IMR-90 (cell line): Measurements from ENCODE around the gene ELF2. TPM values are rescaled to one million over a fixed set of nuclear protein-coding genes. Genes with fewer than 3 reads are reported as not detected.

ENCODE experiments used
- ATAC-seq: fragments of 200-7000 bp; cut with Tn5 transposase; 2 replicates; pipeline ENCODE4 v1.9.1; 2020; ENCODE audit warnings: low read depth, mild to moderate bottlenecking, moderate library complexity
- BruUV-seq: library from RNA; stranded (reverse); fragments of 400-500 nt; replicated peaks from 2 replicates; lab custom pipeline; 2021; lab: Mats Ljungman, UMichigan
- CTCF ChIA-PET: fragments of 300-600 bp; formaldehyde crosslinking; extraction: SDS; loops from one replicate; lab custom pipeline; 2021; ENCODE audit warnings: antibody characterized with exemption; lab: Yijun Ruan, JAX
- POLR2A ChIA-PET: fragments of 300-600 bp; sonication (Branson Sonifier 250); formaldehyde crosslinking; loops from one replicate; lab custom pipeline; 2022; ENCODE audit warnings: antibody characterized with exemption; ENCODE audit not compliant: unreplicated experiment; lab: Charles Lee
- DNase-seq: peaks from one replicate; pipeline ENCODE4 v3.0.0; 2013
- H2AFZ ChIP-seq: replicated peaks from 2 replicates; pipeline ENCODE3; 2013; ENCODE audit warnings: low read length, mild to moderate bottlenecking; ENCODE audit not compliant: poor library complexity
- H2AK5ac ChIP-seq: 2 replicates; pipeline ENCODE4 v1.6.1; 2013; ENCODE audit warnings: low read depth, low read length, inconsistent platforms
- H2AK9ac ChIP-seq: replicated peaks from 2 replicates; pipeline ENCODE3; 2013; ENCODE audit warnings: mild to moderate bottlenecking, low read depth, low read length, moderate library complexity; ENCODE audit not compliant: poor library complexity
- H2BK120ac ChIP-seq: 2 replicates; pipeline ENCODE4 v1.6.1; 2013; ENCODE audit warnings: low read depth, low read length, inconsistent platforms
- H2BK15ac ChIP-seq: 3 replicates; pipeline ENCODE4 v1.6.1; 2013; ENCODE audit warnings: low read depth, low read length, inconsistent platforms
- H2BK20ac ChIP-seq: 2 replicates; pipeline ENCODE4 v1.6.1; 2013; ENCODE audit warnings: low read depth, mild to moderate bottlenecking, inconsistent platforms, low read length, moderate library complexity
- H2BK5ac ChIP-seq: 2 replicates; pipeline ENCODE4 v1.6.1; 2013; ENCODE audit warnings: mild to moderate bottlenecking, low read depth, low read length, inconsistent platforms; ENCODE audit not compliant: poor library complexity, severe bottlenecking
- H3K14ac ChIP-seq: replicated peaks from 2 replicates; pipeline ENCODE4 v1.6.1; 2013; ENCODE audit warnings: low read depth, low read length, inconsistent platforms
- H3K18ac ChIP-seq: 2 replicates; pipeline ENCODE4 v1.6.1; 2013; ENCODE audit warnings: low read depth, low read length, control low read depth
- H3K23ac ChIP-seq: 2 replicates; pipeline ENCODE4 v1.6.1; 2013; ENCODE audit warnings: low read depth, low read length, inconsistent platforms
- H3K27ac ChIP-seq: 2 replicates; pipeline ENCODE4 v1.5.1; 2013; ENCODE audit warnings: mild to moderate bottlenecking, control low read depth, low read length; ENCODE audit not compliant: insufficient read depth
- H3K27me3 ChIP-seq: 2 replicates; pipeline ENCODE4 v1.6.1; 2013; ENCODE audit warnings: low read length; ENCODE audit not compliant: control insufficient read depth, insufficient read depth
- H3K36me3 ChIP-seq: 2 replicates; pipeline ENCODE4 v1.6.1; 2013; ENCODE audit warnings: low read length, mixed read lengths; ENCODE audit not compliant: control insufficient read depth, insufficient read depth
- H3K4ac ChIP-seq: 2 replicates; pipeline ENCODE4 v1.6.1; 2013; ENCODE audit warnings: low read depth, low read length, inconsistent platforms
- H3K4me1 ChIP-seq: 2 replicates; pipeline ENCODE4 v1.6.1; 2013; ENCODE audit warnings: low read length, mixed read lengths; ENCODE audit not compliant: control insufficient read depth, insufficient read depth
- H3K4me2 ChIP-seq: 2 replicates; pipeline ENCODE4 v1.6.1; 2013; ENCODE audit warnings: low read depth, mild to moderate bottlenecking, control low read depth, low read length, moderate library complexity
- H3K4me3 ChIP-seq: 2 replicates; pipeline ENCODE4 v1.5.1; 2013; ENCODE audit warnings: low read depth, mild to moderate bottlenecking, control low read depth, low read length, moderate library complexity; ENCODE audit not compliant: insufficient read depth
- H3K56ac ChIP-seq: 2 replicates; pipeline ENCODE4 v1.6.1; 2013; ENCODE audit warnings: low read length, inconsistent platforms; ENCODE audit not compliant: insufficient read depth; ENCODE audit errors: extremely low read depth
- H3K79me1 ChIP-seq, 2 experiments: 2 replicates each; pipeline ENCODE4 v1.6.1; 2013; ENCODE audit warnings: low read length in 2 of 2, inconsistent platforms in 1 of 2, low read depth in 1 of 2
- H3K9ac ChIP-seq: 2 replicates; pipeline ENCODE4 v1.6.1; 2013; ENCODE audit warnings: low read depth, low read length, control low read depth
- H3K9me1 ChIP-seq: 2 replicates; pipeline ENCODE4 v1.6.1; 2013; ENCODE audit warnings: low read length, inconsistent platforms; ENCODE audit not compliant: insufficient read depth
- H3K9me3 ChIP-seq: 2 replicates; pipeline ENCODE4 v1.6.1; 2013; ENCODE audit warnings: low read length; ENCODE audit not compliant: control insufficient read depth, insufficient read depth
- H4K20me1 ChIP-seq: 2 replicates; pipeline ENCODE4 v1.6.1; 2013; ENCODE audit warnings: low read length, inconsistent platforms; ENCODE audit not compliant: insufficient read depth
- H4K5ac ChIP-seq: 2 replicates; pipeline ENCODE4 v1.6.1; 2013; ENCODE audit warnings: mild to moderate bottlenecking, low read depth, low read length, control low read depth
- H4K8ac ChIP-seq, 2 experiments: 2 replicates each; pipeline ENCODE4 v1.6.1; 2013; ENCODE audit warnings: low read depth in 2 of 2, low read length in 2 of 2, control low read depth in 1 of 2, inconsistent platforms in 1 of 2
- H4K91ac ChIP-seq: 2 replicates; pipeline ENCODE4 v1.6.1; 2013; ENCODE audit warnings: low read depth, low read length, inconsistent platforms; ENCODE audit not compliant: insufficient read depth
- MXI1 ChIP-seq: IDR thresholded peaks from 2 replicates; pipeline ENCODE4 v1.6.1; 2012; ENCODE audit warnings: low read depth, mild to moderate bottlenecking, low read length, moderate library complexity, borderline replicate concordance
- RAD21 ChIP-seq: IDR thresholded peaks from 2 replicates; pipeline ENCODE4 v1.6.1; 2012; ENCODE audit warnings: low read length, improper control_type of control experiment
- WGBS, 2 experiments: methylation state at CpG; one replicate each; pipeline versions ENCODE4 v1.1.5 to v1.1.7; 2013; ENCODE audit warnings: missing lambda C conversion rate in 2 of 2; ENCODE audit not compliant: insufficient read length in 1 of 2; ENCODE audit errors: extremely low coverage in 2 of 2; 5-methylcytosine and 5-hydroxymethylcytosine counted together
- dilution Hi-C: fragments of 300-500 bp; cut with HindIII; formaldehyde crosslinking; loops from one replicate; pipeline ENCODE4 v1.14.3; 2018; ENCODE audit warnings: low sequenced_read_pairs; ENCODE audit not compliant: unreplicated experiment
- in situ Hi-C: fragments of 300-500 bp; cut with MboI; formaldehyde crosslinking; loops from 3 replicates; pipeline ENCODE4 v1.14.3; 2019; ENCODE audit warnings: low sequenced_read_pairs, inconsistent platforms, mixed read lengths
- intact Hi-C: fragments of 100-400 bp; cut with micrococcal nuclease; formaldehyde crosslinking; loops from 2 replicates; pipeline ENCODE4 v1.10.0; 2022
- polyA plus RNA-seq, 3 experiments: library from polyadenylated mRNA; depleted of rRNA; stranded (reverse); fragments of >200 nt; gene quantifications; 2 replicates each; pipeline ENCODE4 v1.2.3, GENCODE V29; 2012; ENCODE audit warnings: low replicate concordance in 1 of 3
- total RNA-seq: library from RNA; depleted of rRNA; stranded (reverse); fragments of >200 nt; gene quantifications from 2 replicates; pipeline ENCODE4 v1.2.3, GENCODE V29; 2012

The ELF2 gene
- total and polyA plus RNA-seq, 2 of the 4 experiments (the other 2 are of a cell fraction), result 14.5 to 42.3 TPM

DNA sequence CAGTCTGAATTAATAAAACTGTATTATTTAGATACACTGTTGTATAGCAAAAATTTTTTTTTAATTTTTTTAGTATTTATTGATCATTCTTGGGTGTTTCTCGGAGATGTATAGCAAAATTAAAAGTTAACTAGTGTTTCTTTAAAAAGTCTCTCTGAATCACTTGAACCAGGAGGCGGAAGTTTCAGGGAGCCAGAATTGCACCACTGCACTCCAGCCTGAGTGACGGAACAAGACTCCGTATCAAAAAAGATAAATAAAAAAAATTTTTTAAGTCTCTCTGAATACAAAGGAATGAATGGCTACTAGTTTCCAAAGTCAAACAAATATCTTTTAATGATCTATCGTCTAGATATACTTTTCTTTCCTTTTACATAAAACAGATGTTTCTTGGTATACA is 64.4 kb downstream of the ELF2 start:
- Histone ChIP-seq H4K20me1 (no peaks in the 10 kb centered on the region), H2BK120ac (no peak overlapping the region), H3K14ac (no peak overlapping the region), H2AK9ac (no peak overlapping the region), H2BK15ac (no peak overlapping the region), H3K4me1 (no peaks in the 10 kb centered on the region), H3K27me3 (no peaks in the 10 kb centered on the region), H3K4me3 (no peak overlapping the region), H2AK5ac (no peak overlapping the region), H3K9me1 (no peaks in the 10 kb centered on the region), H2BK5ac (no peak overlapping the region), H3K79me1 (no peaks in the 10 kb centered on the region), H3K4ac (no peak overlapping the region), H3K18ac (no peak overlapping the region), H3K4me2 (no peak overlapping the region), H3K9me3 (no peaks in the 10 kb centered on the region), H3K23ac (no peak overlapping the region), H3K36me3 (peaks cover 5% of the 10 kb centered on the region; the same call in 1 of the 2 replicates), H4K5ac (no peak overlapping the region), H3K9ac (no peak overlapping the region), H2BK20ac (no peak overlapping the region), H3K27ac (no peak overlapping the region), H4K8ac (no peak overlapping the region), H4K91ac (no peak overlapping the region), H3K56ac (no peak overlapping the region), H2AFZ (no peak overlapping the region)
- ChIA-PET CTCF (no interaction called here), POLR2A (no interaction called here)
- ATAC-seq (no peak), DNase-seq (no peak)
- no CpG with 5 or more reads among the region's 5 CpGs for WGBS, 2 experiments
- dilution Hi-C loops, result no loop called here
- no TSS peak for BruUV-seq
- no peak for TF ChIP-seq MXI1
- no peak for TF ChIP-seq RAD21
- intact Hi-C loops, result no loop called here
- in situ Hi-C loops, result no loop called here
